ENCODE data around the gene SMCO1.
A peak's percentile ranks its signal among the peaks of the same experiment; 100 is the strongest.
"Not testable (repeated sequence)": the region's sequence is repeated elsewhere in the genome, so short reads cannot be mapped to it uniquely, and the experiment has no call there.

The SMCO1 gene

DNA sequence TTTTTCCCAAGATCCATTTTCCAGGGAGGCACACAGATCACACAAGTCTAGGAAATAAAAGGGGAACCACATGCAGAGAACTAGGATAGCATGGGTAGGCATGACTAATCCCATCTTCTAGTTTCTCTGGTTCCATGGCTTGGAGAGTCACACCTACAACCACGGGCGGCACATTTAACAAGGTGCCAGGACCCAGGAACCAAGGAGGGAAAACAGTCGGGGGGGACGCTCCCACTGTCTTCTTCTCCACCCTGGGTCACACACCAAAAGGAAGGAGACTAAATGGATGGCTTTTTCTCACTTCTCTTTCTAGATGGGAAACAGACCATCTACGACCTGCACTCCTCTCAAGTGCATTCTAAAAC is 4.6 kb upstream of the SMCO1 start:
- DNase-seq: no peak

DNA sequence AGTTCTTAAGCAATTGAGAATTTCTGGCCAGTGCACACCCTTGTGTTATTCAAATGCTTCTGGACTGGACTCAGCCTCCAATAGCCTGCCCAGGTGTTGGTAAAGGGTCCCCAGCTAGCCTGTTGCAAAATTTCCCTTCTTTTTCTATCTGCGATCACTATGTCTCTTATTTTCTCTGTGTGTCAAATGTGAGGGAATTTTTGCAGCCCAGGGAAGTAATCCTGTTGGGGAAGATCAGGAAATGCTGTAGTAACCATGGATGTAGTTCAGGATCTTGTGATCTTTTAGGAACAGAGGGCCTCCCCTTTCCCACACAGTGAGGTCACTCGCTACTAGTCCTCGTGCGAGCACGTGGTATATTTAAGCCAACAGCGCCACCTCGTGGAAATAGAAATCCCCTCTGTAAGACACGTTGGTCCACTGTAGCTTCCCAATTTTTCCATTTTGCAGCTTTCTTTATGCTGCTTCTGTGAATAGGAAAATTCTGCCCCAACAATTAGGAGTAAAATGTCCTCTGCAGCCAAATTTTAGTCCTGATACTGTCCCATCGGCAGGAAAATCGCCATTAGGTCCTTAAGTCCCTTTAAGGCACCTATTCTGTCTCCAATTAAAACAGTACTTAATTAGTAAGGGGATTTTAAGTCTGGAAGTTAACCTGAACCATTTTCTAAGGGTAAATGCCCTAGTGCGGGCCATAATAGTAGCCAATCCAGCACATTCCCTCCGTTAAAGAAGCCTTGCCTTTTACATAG is 4.0 kb upstream of the SMCO1 start:
- DNase-seq: peak; percentile 62

DNA sequence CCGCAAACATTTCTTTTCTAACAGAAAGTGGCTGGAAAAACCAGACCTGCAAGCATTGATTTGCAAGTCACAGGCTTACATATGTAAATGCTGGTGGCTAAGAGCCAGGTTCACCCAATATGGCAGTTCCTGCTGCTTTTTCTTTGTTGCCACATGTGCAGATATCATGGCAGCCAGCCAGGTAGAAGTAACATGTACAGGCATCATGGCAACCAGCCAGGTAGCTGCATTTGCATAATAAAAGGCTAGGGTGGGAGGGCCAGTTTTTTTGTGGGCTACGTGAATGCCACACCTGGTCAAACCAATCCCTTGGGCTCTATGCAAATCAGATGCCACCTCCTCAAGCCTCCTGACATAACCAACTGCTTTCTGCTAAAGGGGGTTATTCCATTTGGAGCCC is 2.8 kb upstream of the SMCO1 start:
- no peak for DNase-seq

DNA sequence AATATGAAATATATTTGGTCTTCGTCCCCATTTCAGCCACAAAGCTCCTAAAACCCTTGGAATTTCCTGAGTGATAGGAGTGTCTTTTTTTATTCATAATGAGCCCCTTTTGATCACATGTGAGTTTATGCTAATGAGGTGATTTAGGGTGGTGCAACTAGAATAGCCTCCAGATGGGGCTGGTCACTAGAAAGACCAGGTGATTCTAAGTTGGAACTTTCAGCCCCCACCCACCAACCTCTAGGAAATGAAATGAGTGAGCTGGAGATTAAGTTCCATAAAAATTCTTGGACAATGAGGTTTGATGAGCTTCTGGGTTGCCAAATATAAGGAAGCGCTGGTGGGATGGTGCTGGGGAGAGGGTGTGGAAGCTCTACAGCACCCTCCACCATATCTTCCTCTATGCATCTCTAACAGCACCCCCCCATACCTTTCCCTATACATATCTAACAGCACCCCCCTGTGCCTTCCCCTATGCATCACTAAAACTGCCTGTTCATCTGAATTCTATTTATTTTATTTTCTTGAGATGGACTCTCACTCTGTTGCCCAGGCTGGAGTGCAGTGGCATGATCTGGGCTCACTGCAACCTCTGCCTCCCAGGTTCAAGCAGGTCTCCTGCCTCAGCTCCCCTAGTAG is 2.1 kb upstream of the SMCO1 start:
- no peak for DNase-seq

DNA sequence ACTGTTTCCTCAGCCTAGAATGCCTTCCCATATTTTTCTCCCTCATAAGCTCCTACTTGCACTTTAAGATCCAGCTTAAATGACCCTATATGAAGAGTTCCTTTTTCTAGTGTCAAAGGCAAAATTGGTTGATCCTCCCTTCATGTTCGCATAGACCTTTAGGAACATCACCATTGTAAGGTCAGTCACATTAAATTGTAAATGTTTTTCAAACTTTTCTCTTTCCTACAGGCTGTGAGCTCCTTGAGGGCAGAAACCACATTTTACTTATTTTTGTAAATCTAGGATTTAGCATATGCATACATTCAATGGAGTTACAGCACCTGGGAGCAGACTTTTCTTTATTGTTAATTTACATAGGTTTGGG is 813 bp downstream of the SMCO1 start:
- DNase-seq: no peak

DNA sequence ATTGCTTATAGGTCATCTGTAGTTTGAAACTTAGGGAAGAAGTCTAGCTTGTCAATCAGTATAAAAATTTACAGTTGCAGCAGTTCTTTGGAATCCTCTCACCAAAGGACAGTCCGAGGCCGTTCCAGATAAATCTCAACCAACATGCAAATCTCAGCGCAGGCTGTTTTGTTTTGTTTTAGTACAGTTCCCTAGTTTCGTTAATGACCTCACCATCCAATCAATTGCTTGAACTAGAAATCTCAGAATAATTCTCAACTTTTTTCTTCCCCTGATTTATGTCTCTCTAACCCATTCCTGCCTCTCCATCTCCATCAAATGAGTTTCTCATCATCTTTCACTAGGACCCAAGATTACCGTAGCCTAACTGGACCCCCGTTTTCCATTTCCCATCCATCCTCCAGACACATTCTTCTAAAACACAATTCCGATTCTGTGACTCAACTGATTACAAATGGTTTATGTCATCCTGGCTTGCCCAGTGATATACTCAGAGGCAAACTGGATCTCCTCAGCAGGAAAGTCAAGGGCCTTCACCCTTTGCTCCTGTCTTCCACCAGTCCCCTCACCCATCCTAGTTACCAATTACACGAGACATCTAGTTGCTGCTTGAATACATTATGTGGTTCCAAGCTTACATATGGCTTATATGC is 1.3 kb downstream of the SMCO1 start:
- DNase-seq: no peak

DNA sequence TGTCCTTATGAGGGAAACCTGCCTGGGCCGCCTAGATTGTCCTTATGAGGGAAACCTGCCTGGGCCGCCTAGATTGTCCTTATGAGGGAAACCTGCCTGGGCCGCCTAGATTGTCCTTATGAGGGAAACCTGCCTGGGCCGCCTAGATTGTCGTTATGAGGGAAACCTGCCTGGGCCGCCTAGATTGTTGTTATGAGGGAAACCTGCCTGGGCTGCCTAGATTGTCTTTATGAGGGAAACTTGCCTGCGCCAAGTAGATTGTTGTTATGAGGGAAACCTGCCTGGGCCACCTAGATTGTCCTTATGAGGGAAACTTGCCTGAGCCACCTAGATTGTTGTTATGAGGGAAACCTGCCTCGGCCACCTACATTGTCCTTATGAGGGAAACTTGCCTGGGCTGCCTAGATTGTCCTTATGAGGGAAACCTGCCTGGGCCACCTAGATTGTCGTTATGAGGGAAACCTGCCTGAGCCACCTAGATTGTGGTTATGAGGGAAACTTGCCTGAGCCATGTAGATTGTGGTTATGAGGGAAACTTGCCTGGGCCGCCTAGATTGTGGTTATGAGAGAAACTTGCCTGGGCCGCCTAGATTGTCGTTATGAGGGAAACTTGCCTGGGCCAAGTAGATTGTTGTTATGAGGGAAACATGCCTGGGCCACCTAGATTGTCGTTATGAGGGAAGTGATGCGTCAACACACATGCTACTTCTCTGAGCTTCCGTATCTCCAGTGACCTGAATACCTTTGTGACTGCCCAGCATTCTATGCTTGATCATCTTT is 3.3 kb downstream of the SMCO1 start:
- not testable (repeated sequence) for DNase-seq

DNA sequence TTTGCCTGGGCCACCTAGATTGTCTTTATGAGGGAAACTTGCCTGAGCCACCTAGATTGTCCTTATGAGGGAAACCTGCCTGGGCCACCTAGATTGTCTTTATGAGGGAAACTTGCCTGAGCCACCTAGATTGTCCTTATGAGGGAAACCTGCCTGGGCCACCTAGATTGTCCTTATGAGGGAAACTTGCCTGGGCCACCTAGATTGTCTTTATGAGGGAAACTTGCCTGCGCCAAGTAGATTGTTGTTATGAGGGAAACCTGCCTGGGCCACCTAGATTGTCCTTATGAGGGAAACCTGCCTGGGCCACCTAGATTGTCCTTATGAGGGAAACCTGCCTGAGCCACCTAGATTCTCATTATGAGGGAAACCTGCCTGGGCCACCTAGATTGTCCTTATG is 4.0 kb downstream of the SMCO1 start:
- not testable (repeated sequence) for DNase-seq

DNA sequence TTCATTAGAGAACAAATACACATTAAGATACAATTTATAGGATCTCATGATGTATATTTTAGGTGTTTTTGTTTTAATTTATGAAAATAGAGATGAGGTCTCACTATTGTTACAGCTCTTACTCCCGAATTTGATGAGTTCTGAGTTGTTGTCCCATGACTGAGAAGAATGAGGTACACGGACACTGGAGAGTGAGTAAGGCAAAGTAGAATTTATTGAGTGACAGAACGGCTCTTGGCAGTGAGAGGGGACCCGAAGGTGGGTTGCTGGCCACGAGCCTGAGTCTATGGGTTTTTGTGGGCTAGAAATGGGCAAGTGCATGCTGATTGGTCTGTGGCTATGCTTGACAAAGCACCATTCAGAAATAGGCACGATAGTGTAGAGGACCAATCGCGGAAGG is 8.5 kb downstream of the SMCO1 start:
- DNase-seq: no peak

DNA sequence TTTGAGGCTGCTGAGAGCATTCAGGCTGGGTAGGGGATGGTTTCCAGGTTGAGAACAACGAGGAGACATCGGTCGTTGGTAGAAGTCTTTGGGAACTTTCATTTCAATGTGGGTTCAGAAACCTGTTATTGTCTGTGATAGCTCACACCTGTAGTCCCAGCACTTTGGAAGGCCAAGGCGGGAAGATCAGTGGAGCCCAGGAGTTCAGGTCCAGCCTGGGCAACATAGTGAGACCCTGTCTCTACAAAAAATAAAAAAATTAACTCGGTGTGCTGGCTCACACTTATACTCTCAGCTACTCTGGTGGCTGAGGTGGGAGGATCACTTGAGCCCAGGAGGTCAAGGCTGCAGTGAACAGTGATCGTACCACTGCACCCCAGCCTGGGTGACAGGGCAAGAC is 10.6 kb downstream of the SMCO1 start:
- DNase-seq: no peak

DNA sequence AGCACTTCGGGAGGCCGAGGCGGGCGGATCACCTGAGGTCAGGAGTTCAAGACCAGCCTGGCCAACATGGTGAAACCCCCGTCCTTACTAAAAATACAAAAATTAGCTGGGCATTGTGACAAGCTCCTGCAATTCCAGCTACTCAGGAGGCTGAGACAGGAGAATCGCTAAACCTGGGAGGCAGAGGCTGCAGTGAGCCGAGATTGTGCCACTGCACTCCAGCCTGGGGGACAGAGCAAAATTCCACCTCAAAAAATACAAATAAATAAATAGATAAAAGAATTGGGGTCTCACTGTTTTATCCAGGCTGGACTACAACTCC is 11.1 kb downstream of the SMCO1 start:
- not testable (repeated sequence) for DNase-seq

DNA sequence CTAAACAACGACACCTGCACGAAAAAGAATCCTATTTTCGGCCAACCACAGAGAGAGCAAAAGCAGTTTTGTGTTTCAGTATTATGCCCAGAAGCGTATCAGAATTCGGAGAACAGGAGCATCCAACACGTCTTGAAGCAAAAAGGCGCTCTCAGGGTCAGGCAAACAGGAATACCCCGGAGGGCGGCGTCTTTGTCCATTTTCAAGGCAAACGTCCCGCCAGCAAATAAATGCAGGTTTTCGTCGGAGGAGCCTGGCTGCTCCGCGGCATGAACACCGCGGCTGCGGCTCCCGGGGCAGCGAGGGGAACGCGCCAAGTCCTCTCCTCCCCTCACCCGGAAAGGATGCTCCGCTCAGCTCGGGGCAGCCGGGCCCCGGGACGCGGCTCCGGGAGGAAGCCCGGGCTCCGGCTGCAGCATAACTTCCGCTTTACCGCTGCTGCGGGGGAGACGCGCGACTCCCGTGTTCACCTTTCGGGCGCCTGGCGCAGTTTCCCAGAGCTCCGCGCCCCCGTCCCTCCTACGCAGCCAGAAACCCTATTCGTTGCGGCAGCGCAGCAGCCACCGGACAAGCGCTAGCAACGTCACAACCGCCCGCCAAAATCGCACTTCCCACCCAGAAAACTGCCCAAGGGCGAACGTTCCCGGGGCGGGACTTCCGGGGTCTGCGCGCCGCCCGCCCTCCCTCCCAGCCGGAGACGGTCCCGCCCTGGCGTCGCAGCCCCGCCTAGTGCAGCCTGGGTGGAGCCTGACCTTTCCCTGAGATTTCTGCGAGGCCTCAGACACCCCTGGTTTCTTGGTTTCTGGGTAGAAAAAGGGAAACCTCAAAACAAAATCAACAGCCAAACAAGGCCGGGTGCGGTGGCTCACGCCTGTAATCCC is 11.7 kb downstream of the SMCO1 start, which contains the start of gene RNF168:
Gene RNF168, minus strand, starts transcription at position 573 of the 881 bp plus-strand sequence. CDS start 595 bp downstream, outside the sequence.
- DNase-seq: peak; percentile 93

DNA sequence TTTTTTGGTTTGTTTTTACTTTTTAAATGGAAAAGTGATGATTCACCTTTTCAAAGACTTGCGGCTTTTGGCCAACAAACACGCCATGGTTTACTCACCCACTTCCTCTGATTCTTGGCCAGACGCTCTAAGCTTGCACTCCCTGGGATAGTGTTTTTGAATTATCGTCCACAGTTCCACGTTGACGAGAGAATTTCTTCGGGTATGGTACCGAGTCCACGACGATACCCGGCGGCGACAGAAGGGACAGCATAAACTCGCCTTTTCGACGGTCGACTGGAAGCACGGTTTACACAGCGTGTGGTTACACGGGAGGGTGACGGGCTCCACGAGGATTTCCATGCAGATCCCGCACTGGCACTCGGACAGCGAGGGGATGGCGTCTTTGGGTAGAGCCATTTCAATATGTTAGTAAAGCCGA is 12.4 kb downstream of the SMCO1 start:
- peak; percentile 79 for DNase-seq

DNA sequence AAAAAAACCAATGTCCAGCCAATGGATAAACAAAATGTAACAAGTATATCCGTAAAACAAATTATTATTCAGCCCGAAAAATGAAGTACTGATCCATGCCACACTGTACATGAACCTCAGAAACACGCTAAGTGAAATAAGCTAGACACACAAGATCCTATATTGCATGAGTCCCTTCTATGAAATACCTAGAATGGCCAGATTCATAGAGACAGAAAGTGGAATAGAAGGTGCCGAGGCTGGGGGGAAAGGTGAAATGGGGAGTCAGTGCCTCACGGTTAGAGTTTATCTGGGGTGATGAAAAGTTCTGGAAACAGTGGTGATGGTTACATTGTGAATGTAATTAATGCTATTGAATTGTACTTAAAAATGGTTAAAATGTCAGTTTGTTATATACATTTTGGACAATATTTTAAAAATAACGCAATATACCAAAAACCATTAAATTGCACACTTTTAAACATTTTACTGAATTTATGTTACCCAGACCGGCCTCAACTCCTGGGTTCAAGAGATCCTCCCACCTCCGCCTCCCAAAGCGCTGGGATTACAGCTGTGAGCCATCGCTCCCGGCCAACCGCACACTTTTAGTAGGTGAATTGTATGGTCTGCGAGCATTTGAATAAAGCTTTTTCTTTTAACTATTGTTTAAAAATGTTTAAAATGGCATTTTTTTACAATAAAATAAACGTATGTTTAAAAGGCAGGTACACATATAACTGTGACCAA is 13.7 kb downstream of the SMCO1 start:
- DNase-seq: no peak

DNA sequence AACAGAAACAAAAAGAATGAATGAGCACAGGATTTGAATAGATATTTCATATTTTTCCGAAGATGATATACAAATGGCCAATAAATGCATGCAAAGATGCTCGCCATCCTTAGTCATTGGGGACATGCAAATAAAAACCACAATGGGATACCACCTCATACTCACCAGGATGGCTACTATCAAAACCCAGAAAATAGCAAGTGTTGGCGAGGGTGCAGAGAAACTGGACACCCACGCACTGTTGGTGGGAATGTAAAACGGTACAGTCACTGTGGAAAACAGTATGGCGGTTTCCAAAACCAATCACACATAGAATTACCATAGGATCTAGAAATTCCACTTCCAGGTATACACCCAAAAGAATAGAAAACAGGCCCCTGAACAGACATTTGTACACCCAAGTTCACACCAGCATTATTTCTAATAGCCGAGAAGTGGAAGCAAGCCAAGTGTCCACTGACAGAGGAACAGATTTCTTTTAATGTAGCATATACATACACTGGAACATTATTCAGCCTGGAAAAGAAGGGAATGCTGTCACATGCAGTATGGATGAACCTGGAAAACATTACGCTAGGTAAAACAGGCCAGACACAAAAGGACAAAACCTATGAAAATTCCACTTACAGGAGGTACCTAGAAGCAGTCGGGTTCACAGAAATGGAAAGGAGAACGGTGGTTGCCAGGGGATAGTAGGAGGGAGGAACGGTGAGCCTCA is 15.2 kb downstream of the SMCO1 start:
- DNase-seq: no peak

DNA sequence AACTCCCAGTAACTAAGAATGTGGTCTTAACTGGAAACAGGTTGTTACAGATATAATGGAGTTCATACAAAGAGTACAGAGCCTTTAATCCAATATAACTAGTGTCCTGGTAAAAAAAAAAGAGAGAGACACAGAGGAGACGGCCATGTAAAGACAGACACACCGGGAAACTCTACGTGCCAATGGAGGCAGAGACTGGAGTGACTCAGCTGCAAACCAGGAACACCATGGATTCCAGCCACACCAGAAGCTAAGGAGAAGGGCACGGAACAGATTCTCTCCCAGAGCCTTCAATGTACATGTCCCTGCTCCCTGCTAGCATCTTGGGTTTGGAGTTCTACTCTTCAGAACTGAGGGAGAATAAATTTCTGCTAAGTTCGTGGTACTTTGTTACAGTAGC is 16.1 kb downstream of the SMCO1 start:
- no peak for DNase-seq

DNA sequence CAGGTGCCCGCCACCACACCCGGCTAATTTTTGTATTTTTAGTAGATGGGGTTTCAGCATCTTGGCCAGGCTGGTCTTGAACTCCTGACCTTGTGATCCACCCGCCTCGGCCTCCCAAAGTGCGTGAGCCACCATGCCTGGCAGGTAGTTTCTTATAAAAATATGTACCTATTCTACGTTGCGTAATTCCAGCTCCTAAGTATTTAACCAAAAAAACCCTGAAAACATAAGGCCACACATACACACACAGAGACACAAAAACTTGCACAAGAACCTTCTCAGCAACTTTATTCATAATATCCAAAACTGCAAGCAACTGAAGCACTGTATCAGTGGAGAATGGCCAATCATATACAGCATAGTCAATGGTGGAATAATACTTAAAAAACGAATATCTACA is 16.8 kb downstream of the SMCO1 start:
- no peak for DNase-seq

DNA sequence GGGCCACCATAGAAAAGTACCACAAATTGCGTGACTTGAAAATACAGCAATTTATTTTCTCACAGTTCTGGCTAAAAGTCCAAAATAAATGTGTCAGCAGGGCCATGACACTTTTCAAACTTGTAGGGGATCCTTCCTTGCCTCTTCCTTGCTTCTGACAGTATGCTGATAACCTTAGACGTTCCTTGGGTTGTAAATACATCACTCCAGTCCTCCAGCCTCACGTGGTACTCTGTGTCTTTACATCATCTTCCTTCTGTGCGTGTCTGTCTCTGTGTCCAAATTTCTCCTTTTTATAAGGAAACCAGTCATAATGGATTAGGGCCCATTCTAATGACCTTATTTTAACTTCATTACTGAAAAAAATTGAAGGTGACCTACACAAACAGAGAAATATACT is 19.0 kb downstream of the SMCO1 start:
- DNase-seq: no peak

DNA sequence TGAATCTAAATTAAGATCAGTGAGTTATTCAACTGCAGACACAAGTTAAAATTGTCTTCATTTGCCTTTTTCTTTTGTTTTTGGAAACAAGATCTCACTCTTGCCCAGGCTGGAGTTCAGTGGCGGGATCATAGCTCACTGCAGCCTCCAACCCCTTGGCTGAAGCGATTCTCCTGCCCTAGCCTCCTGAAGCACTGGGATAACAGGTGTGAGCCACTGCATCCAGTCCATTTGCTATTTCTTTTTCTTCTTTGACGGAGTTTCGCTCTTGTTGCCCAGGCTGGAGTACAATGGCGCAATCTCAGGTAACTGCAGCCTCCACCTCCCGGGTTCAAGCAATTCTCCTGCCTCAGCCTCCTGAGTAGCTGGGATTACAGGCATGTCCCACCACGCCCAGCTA is 21.9 kb downstream of the SMCO1 start:
- DNase-seq: no peak

DNA sequence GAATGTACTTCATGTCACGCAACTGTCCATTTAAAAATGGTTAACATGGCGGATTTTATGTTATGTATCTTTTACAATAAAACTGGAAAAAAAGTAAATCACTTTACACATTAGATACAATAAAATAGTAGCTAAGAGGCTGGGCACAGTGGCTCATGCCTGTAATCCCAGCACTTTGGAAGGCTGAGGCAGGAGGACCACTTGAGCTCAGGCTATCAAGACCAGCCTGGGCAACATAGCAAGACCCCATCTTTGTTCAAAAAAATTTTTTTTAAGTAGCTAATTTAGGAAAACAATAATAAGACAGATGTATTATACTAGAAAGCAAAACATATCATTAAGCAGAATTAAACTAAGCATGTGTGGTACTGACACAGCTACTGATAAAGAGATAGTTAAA is 23.1 kb downstream of the SMCO1 start:
- DNase-seq: no peak

DNA sequence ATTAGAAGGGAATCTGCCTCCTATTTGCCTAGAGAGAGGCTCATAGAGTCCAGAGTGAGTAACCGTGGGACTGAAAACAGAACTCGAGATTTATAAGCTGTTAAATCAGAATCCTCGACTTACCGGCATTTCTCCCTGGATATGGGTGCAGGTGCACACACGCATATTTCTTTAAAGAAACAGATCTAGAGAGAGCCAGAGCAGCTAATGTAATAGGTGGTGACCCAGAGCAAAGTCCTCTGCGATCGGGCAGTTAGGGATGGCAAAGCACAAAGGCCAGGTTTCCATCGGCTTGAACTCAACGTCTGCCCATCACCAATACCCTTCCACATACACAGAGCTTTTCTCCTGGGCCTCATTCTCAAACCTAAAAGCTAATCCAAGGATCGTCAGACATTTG is 25.4 kb downstream of the SMCO1 start:
- no peak for DNase-seq

Measured in MV-4-11 (cell line).